Measurements from ENCODE around the gene OTUD1.

Gene OTUD1

GRCh38 chr10:23467548-23467947, 28.7 kb downstream of the OTUD1 start:
- DNase-seq, result no peak

DNA sequence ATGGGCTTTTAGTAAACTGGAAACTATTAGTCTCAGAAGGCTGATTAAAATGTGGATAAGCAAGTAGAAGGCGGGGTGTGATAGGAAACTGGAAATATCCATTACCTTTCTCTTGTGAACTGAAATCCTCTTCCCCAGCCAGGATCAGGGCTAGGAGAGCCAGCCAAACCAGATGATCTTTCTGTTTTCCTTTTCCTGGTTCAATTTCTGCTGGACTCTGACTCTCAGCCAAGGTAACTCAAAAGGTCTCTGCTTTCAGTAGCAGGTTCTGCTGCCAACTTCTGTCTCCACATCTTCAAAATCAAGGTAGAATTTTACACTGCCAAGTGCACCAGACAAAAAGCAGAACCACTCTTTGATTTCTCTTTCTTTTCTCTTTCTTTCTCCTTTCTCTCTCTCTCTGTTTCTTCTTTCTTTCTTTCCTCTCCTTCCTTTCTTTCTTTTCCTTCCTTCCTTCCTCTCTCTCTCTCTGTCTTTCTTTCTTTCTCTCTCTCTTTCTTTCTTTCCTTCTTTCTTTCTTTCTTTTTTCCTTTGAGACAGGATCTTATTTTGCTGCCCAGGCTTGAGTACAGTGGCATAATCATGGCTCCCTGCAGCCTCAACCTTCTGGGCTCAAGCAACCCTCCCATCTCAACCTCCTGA, 30.8 kb downstream of the OTUD1 start:
- DNase-seq, result no peak

DNA sequence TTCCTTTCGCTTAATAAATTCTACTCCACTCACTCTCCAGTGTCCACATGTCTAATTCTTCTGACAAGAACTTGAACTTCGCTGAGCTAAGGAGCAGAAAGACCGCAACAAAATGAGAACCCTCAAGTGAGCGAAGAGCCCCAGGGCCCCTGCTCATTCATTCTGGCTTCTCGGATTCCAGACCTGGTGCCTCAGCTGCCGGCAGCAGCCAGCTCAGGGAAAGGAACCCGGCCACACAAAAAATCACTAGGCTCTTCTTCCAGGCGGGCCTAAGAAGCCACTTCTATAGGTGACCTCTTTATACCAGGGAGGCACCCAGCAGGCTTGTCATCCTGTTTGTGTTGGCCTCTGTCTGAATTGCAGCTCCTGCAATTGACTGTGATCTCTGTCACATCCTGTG, 33.3 kb downstream of the OTUD1 start:
- no peak for DNase-seq

GRCh38 chr10:23474081-23474480, 35.2 kb downstream of the OTUD1 start:
- DNase-seq, result no peak

DNA sequence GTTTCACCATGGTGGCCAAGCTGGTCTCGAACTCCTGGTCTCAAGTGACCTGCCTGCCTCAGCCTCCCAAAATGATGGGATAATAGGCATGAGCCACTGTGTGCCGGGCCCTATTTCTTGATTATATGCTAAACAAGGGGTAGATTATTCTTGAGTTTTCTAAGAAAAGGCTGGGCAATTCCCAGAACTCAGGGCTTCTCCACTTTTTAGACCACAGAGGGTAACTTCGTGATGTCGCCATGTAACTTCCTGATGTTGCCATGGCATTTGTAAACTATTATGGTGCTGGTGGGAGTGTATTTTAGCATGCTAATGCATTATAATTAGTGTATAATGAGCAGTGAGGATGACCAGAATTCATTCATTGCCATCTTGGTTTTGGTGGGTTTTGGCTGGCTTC, 35.8 kb downstream of the OTUD1 start:
- DNase-seq, result no peak

GRCh38 chr10:23478570-23478969, 39.7 kb downstream of the OTUD1 start:
- DNase-seq, result no peak

- DNase-seq, result no peak
Measured at GRCh38 chr10:23479798-23480473, 41.1 kb downstream of the OTUD1 start.

DNA sequence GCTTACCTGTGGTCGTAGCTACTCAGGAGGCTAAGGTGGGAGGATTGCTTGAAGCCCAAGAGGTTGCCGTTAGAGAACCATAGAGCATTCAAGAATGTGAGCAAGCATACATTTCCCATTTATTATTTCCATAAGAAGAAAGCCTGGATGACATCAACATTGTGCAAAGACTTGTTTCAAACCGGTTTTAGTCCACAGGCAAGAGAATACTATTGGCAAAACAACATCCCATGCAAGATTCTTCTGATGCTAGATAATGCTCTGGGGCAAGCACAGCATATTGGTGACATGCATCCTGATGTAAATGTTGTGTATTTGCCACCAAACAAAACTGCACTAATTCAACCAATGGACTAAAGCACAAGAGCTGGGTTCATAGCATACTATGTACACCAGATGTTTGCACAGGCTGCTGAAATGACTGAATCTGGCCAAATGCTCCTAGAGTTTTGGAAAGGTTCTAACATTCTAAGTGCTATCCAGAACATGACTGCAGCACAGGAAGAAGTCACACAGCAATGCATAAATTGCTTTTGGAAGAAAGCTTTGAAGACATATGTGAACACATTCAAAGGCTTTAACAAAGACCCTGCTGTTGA, 42.6 kb downstream of the OTUD1 start:
- no peak for DNase-seq

DNA sequence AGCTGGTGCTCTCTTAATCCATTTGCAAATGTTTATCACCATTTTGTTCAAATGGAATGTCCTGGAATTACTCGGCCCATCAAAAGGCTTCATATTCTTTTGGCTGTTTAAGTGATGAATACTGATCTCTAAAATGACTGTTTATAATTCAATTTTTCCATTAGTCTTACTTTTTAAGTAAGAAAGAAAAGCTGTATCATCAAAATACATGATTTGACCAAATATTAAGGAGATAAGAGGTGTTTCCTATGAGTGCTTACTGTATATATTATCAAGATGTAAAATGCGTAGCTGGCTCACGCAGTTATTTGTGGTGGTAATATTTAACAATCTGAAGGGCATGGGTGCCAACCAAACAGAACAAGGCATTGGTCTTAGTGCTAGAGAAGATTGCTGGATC, 51.2 kb downstream of the OTUD1 start:
- DNase-seq, result no peak
